ENCODE data around the gene DPP7.
"Not testable (repeated sequence)": the region's sequence is repeated elsewhere in the genome, so short reads cannot be mapped to it uniquely, and the experiment has no call there.

DPP7 gene

DNA sequence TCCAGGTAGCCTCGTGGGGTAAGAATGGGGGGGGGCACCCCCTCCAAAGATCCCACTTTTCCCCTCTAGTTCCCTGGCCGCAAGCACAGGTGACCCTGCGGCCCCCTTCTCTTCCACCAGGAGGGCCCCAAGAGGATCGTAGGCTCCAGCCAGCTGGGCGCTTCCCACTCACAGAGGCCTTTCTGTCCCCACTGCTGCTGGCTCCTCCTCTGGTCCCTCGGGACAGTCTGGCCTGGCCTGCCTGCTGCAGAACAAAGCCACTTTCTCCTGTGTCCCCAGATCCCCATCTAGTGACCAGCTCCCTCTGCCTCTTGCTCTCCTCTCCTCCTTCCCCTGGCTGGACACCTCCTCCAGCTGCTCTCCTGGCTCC, 43.6 kb downstream of the DPP7 start:
- no peak for DNase-seq

DNA sequence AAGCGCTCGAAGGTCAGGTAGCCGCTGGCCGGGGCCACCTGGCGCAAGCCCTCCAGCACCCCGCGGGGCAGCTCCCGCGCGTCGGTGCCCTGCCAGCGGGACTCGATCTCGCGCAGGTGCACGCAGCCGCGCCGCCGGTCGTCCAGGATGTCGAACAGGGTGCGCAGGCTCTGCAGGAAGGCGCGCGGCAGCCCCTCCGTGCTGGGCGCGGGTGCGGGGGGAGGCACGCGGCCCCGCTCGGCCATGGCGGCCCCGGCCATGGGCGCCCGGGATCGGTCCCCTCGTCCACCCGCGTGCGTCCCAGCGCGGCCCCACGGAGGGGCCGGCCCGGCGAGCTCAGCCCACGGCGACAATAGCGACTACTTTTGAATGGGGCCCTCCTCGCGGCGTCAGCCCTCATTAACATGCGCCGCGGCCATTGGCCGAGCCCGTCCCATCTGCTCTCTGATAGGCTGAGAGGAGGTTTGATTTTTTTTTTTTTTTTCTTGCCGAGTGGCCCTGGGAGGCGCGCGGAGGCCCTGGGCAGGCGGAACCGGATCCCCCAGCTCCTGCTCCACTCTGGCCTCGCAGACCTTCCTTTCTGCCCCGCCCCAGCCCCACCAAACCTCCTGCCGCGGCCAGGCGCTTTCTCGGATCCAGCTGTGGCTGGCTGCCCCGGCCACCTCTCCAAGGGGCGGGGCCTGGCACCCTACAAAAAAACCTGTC, 44.2 kb downstream of the DPP7 start, which contains the start of gene SAPCD2:
Gene SAPCD2, minus strand, starts transcription at position 357 of the 705 bp plus-strand sequence. Its CDS starts 97 bp downstream, at position 260.
- peak; percentile 83 for DNase-seq

DNA sequence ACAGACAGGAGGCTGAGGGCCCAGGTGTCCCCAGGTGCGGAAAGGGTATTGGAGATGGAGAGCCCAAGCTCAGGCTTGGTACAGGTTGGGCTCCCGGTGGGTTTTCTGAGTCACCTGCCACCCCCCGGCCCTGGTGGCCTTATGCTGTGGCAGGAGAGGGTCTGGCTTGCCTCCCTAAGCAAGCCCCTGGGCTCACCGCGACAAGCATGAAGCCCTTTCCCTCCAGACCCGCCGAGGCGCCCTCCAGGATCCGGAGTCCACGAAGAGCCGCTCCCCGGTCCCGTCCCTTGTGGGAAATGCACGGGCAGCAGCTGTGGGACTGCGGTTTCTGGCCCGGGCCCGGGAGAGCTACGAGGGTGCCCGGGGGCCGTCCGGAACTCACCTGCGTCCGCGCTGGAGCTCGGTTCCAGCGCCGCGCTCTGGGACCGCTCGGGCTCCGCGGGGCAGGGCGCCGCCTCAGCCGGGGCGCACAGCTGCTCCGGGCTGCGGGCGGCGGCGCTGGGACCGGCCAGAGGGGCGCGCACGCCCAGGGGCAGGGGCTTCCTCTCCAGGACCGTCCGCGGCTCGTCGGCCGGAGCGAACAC, 44.9 kb downstream of the DPP7 start:
- DNase-seq: peak; percentile 53

DNA sequence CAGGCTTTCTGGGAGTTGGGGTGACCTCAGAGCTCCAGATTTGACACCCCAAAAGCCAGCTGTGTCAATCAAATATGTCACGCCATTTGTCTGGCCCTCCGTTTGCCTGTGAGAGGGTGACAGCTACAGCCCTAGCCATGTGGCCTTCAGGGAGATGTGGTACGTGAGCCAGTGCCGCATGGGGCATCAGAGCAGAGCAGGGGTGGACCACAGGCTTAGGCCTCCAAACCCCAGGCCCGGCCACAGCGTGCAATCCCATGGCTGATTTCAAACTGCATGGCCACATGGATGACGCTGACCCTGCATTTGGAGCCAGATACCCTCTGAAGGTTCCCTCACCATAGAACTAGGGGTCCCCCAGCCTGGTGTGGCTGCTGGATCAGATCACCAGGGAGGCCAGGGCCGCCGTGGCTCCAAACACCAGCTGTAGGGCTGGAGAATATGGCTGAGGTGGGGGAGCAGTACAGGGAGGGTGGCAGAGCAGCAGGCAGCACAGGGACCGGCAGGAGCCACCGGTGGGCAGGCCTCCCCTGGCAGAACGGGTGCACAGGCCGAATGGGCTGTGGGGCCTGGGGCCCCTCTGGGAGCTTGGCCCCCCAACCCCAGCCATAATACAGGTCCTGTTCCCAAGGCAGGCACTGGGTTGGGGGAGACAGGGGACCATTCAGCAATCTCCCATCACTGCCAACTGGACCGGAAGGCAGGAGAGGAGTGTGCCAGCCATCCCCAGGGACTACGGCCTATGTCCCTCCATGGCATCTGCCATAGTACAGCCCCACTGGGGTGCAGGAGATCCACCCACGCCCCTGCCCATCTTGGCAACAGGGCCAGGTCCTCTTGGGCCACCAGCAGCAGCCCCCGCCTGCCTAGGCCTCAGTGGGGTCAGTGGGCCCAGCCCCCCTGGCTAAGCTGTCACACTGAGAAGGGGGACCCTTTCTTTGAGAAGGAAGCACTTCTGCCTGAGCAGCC, 45.7 kb downstream of the DPP7 start:
- no peak for DNase-seq

DNA sequence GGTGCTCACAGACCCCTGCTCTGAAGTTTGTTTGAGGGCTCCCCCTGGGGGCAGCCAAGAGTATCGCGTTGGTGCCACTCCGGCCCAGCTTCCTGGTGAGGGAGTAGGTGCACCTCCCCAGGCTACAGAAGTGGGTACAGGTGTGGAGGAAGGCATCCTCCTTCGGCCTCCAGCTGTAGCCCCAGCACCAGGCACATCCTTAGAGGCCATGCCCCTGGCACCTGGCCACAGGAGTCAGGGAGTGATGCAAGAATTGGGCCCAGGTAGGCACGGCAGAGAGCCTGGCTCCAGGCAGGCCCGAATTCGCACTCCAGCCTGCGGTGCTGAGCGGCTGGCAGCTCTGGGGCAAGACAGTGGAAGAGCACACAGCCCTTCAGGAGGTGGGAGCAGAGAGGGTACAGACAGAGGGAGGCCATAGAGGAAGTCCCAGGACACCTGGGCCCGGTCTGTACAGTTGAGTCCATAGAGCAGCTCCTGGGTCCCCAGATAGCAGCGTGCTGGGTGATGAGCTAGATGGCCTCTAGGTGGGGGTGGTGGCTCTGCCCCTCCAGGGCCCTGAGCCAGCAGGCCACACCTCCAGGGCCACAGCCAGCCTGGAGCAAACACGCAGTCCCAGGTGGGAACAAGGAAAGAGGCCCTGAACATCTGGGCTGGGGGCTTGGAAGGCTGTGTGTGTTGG, 46.5 kb downstream of the DPP7 start:
- no peak for DNase-seq

DNA sequence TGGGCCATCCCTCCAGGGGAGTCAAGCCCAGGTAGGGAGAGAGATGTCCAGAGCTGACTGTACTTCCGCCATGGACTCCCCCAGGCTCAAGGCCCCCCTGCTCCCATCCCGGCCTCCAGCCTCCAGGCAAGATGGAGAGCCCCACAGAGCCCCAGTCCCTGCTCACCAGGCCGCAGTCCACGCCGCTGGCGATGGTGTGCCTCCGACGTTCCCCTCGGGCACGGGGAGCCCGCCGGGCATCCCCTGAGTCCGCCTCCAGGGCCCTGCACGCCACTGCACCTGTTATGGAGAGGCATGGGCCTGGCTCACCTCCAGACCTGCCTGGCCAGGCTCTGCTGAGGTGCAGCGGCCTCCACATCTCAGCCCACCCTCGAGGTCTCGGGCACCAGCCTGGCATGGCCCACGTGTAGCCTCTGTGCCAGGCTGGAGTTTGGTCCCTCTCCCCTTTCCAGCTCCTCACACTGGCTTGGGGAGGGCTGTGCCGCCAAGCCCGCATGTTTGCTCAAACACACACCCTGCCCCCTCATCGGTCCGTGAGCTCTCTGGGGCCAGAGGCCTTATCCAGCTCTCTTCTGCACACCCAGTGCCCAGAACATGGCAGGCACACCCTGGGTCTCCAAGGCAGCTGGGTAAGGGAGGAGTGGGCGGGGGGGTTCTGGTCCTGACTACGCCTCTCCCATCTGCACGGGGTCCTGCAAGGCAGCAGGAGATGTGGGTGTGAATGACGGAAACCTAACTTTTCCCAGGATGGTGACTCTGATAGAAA, 48.3 kb downstream of the DPP7 start:
- no peak for DNase-seq

DNA sequence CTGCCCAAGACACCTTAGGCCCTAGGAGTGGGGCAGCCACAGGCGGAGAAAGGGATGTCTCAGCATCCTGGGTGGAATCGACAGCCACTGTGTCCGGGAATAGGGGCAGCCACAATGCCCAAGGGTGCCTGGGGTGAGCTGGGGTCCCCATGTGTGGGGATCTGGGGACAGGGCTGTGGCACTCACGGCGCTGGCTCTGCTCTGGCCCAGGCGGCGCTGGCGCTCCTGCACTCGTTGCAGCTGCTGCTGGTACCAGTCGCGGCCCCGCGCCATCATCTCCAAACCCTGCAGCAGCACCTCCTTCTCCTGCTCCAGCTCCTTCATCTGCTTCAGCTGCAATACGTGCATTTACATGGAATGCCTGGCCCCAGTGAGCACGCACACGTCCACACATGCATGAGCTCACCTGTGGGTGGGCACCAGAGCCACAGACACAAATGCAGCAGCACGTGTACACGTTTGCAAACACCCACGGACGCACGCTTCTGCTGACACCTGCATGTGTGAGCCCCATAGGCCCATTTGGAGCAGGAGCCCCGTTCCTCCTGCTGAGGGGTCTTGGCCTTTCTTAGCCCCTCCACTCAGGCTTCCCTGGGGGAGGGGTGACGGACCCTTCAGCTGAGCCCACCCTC, 49.1 kb downstream of the DPP7 start:
- DNase-seq: no peak

DNA sequence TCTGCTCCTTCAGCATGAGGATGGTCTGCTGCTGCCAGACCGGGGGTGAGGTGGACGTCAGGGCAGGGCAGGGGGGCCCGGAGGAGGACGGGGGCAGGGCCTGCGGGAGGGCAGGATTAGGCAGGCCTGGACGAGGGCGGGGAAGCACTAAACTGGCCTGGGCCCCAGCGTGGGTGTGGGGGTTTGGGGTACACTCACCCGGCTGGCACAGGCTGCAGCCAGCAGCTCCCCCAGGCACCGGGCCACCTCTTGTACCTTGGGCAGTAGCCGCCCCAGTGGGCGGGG, 49.7 kb downstream of the DPP7 start:
- no peak for DNase-seq

DNA sequence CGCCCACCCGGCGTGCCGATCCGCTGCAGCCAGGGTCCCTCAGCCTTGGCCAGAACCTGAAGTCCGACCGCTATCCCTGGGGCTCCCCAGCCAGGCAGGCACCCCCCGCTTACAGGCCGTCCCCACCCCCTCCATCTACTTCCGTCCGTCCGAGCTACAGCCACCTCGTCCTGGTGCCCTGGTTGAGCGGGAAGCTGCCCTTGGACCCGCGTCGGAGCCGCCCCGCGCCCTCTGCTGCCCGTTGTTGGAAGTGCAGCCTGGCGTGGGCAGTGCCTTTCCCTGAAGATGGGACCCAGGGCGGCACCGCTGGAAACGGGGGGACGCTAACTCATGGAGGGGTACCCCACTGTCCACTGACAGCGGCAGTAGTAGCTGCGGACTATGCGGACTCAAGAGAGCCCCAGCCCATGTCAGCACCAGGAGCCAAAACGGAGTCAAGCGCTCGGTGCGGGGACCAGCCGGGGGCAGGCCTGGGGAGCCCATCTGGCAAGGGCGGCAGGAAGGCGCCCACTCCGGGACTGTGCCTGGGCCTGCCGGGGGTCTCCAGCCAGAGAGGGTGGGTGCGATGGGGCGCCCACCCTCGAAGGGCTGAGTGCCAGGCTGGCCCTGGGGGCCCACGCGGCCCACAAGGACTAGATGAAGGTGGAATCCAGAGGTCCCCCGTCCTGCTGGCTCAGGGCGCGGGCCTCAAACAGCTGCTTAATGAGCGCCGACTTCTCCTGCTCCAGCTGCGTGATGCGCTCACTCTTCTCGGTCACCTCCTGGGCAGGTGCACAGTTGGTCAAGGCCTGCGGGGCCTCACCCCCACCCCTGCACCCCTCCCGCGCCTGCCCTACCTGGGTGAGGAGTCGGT, 50.3 kb downstream of the DPP7 start:
- DNase-seq: no peak

DNA sequence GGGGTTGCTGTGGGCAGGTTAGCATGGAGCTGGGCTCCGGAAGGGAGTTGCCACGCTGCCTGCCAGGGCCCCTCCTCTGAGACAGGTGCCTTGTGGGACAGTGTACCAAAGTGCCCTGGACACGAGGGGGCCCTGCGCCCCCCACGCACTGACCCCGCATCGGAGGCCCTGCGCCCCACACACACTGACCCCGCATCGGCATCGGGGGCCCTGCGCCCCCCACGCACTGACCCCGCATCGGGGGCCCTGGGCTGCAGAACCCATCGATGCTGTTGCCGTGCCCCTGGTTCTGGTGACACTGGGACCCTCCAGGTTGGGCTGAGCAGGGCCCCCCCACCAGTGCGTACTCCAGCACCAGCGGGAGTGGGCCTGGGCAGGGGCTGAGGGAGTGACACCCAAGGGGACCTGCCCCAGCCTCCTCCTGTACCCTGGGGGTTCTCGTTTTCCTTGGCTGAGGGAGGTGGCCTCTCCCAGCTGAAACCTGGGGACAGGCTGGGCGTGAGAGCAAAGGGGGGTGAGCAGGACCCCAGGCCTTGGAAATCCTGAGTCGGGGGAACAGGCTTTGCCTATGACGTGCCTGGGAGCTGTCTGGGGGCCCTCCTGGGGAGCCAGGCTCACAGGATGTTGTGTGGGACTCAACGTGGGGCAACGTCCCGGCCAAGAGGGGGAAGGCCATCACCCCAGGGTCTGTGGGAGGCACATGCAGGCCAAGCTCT, 51.1 kb downstream of the DPP7 start:
- DNase-seq: no peak

DNA sequence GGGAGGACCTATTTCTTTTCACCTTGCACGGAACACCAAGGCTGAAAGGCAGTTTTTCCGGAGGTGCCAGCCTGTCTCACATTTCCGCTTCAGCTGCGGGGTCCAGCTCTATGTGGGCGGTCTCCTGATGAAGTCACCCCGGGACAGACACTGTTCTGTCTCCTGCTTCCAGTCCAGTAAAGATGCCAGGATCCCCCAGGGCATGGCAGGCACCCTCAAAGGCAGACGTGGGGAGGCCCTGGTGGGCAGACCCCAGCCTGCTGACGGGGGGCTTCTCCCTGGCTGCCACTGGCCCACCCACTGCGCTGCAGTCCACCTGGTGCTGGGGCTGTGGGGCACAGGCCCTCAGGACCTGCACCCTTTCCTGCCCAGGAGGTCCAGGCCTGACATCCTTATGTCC, 51.7 kb downstream of the DPP7 start:
- DNase-seq: not testable (repeated sequence)

DNA sequence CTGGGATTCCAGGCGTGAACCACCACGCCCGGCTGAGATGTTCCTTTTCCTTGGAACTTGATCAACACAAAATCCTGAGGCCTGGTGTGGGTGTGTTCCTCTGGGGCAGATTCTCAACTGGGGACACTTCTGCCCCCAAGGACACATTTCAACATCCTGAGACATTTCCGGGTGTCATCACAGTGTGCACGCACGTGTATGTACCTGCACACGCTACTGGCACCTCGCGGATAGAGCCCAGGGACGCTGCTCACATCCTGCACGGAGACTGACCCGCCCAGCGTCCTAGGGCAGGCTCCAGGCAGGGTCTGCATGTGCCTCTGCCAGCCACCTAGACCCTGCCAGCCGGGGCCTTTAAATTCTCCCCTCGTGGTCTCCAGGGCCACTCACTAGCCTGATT, 52.1 kb downstream of the DPP7 start:
- DNase-seq: no peak

Measured in right kidney (tissue), 1 donor.